Measurements from ENCODE around the gene GRAP2. TPM values are rescaled to one million over a fixed set of nuclear protein-coding genes. Genes with fewer than 3 reads are reported as not detected.
"Not testable (repeated sequence)": the region's sequence is repeated elsewhere in the genome, so short reads cannot be mapped to it uniquely, and the experiment has no call there.

The GRAP2 gene
- total and polyA plus RNA-seq, 2 of the 13 experiments (the other 11 are each of a cell fraction or from before 2014, with no cell fraction given), result 0.15 TPM; not detected in 1

DNA sequence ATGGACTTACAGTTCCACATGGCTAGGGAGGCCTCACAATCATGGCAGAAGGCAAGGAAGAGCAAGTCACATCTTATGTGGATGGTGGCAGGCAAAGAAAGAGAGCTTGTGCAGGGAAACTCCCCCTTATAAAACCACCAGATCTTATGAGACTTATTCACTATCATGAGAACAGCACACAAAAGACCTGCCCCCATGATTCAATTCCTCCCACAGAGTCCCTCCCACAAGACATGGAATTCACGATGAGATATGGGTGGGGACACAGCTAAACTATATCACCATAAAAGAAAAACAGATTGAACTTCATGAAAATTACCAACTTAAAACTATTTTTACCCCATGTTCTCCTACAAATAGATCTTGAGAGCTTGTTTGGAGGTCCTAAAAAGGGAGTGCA lies 26.9 kb upstream of the GRAP2 start:
- Histone ChIP-seq H3K4me3 (replicated peaks in 1 of 3; ENCODE audit: insufficient read depth in 1 of 3, low read depth in 2 of 3, low read length in 3 of 3) (no peak overlapping the region), H3K27ac (ENCODE audit: extremely low read length, insufficient read depth, low read length) (no peak overlapping the region), H3K9me3 (ENCODE audit: low read length) (no peaks in the 10 kb centered on the region), H2AFZ (ENCODE audit: low read length) (no peak overlapping the region), H3K4me1 (ENCODE audit: insufficient read depth, low read length) (no peaks in the 10 kb centered on the region), H3K79me2 (ENCODE audit: insufficient read depth, low read length) (no peaks in the 10 kb centered on the region), H3K9ac (ENCODE audit: insufficient read depth, low read depth, low read length) (no peak overlapping the region), H3K36me3 (replicated peaks in 1 of 2; ENCODE audit: control insufficient read depth in 1 of 2, insufficient read depth in 2 of 2, low read length in 2 of 2) (no peaks in the 10 kb centered on the region), H4K20me1 (ENCODE audit: insufficient read depth, low read length) (no peaks in the 10 kb centered on the region), H3K4me2 (ENCODE audit: low read depth, low read length) (no peak overlapping the region), H3K27me3 (ENCODE audit: control insufficient read depth in 1 of 2, insufficient read depth in 2 of 2, low read length in 2 of 2) (no peaks in the 10 kb centered on the region)
- in situ Hi-C loops (cut with HindIII; ENCODE audit: extremely low pct_ligation_motif_present, low pct_unique_long_range_greater_than_20kb), result no loop called here
- intact Hi-C loops (cut with micrococcal nuclease; ENCODE audit: unreplicated experiment), result no loop called here
- DNase-seq (ENCODE audit: low spot score) (no peak), FAIRE-seq (no peak), ATAC-seq (no peak)
- POLR2A ChIA-PET, result no interaction called here
- BruUV-seq (replicated peaks), result no TSS peak
- TF ChIP-seq ZNF75D (CRISPR knock-in tag; IDR thresholded peaks at IDR 0.05; ENCODE audit: borderline replicate concordance), result no peak
- TF ChIP-seq ELF1 (CRISPR knock-in tag; IDR thresholded peaks at IDR 0.05), result no peak
- TF ChIP-seq LRRFIP1 (CRISPR knock-in tag; conservative IDR thresholded peaks at IDR 0.05), result no peak
- no peak for TF ChIP-seq ZNF280D (CRISPR knock-in tag; IDR thresholded peaks at IDR 0.05)
- TF ChIP-seq ZNF121 (CRISPR knock-in tag; IDR thresholded peaks at IDR 0.05), result no peak
- TF ChIP-seq ZNF546 (CRISPR knock-in tag; conservative IDR thresholded peaks at IDR 0.05), result no peak
- TF ChIP-seq GTF3A (CRISPR knock-in tag; conservative IDR thresholded peaks at IDR 0.05), result no peak
- TF ChIP-seq ZNF816 (CRISPR knock-in tag; IDR thresholded peaks at IDR 0.05; ENCODE audit: borderline replicate concordance), result no peak
- CTCF ChIA-PET (ENCODE audit: low intra/inter-chr PET ratio, low total read pairs), result no interaction called here
- WGBS (ENCODE audit: low lambda C conversion rate), result 0% methylated on average over 1 of the region's 1 CpG

DNA sequence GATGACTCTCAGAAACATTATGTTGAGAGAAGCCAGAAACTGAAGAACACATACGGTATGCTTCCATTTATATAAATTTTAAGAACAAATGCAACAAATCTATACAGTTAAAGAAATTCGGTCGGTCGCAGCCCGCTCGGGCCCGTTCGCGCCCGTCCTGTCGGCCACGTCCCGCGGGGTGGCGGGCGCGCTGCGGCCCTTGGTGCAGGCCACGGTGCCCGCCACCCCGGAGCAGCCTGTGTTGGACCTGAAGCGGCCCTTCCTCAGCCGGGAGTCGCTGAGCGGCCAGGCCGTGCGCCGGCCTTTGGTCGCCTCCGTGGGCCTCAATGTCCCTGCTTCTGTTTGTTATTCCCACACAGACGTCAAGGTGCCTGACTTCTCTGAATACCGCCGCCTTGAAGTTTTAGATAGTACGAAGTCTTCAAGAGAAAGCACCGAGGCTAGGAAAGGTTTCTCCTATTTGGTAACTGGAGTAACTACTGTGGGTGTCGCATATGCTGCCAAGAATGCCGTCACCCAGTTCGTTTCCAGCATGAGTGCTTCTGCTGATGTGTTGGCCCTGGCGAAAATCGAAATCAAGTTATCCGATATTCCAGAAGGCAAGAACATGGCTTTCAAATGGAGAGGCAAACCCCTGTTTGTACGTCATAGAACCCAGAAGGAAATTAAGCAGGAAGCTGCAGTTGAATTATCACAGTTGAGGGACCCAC lies 25.6 kb upstream of the GRAP2 start:
- POLR2A ChIA-PET; H2AFZ ChIP-seq (ENCODE audit: low read length); H3K4me2 ChIP-seq (ENCODE audit: low read depth, low read length); BruUV-seq (replicated peaks); H3K79me2 ChIP-seq (ENCODE audit: insufficient read depth, low read length); intact Hi-C loops (cut with micrococcal nuclease; ENCODE audit: unreplicated experiment); H3K27me3 ChIP-seq (ENCODE audit: control insufficient read depth in 1 of 2, insufficient read depth in 2 of 2, low read length in 2 of 2); CTCF ChIA-PET (ENCODE audit: low intra/inter-chr PET ratio, low total read pairs); H3K27ac ChIP-seq (ENCODE audit: extremely low read length, insufficient read depth, low read length); H3K9me3 ChIP-seq (ENCODE audit: low read length); H3K4me1 ChIP-seq (ENCODE audit: insufficient read depth, low read length); in situ Hi-C loops (cut with HindIII; ENCODE audit: extremely low pct_ligation_motif_present, low pct_unique_long_range_greater_than_20kb); DNase-seq (ENCODE audit: low spot score); H4K20me1 ChIP-seq (ENCODE audit: insufficient read depth, low read length); ATAC-seq; H3K36me3 ChIP-seq (replicated peaks in 1 of 2; ENCODE audit: control insufficient read depth in 1 of 2, insufficient read depth in 2 of 2, low read length in 2 of 2); H3K9ac ChIP-seq (ENCODE audit: insufficient read depth, low read depth, low read length): not testable (repeated sequence)
- peak; percentile 4 for FAIRE-seq
- H3K4me3 ChIP-seq (replicated peaks in 1 of 3; ENCODE audit: insufficient read depth in 1 of 3, low read depth in 2 of 3, low read length in 3 of 3), result peak overlapping the region in 1 of 3 experiments; percentile 19; a peak in 2 of 6 replicates
- WGBS (ENCODE audit: low lambda C conversion rate), result 83% methylated on average over 35 of the region's 42 CpGs

All from HepG2 (cell line).